HEK293 (cell line): ENCODE measurements around the gene DNAAF5.

Source experiments
- CTCF ChIA-PET: fragments of 350-600 bp; formaldehyde crosslinking; extraction: SDS; loops from one replicate; lab custom pipeline; 2021; ENCODE audit warnings: antibody characterized with exemption; lab: Yijun Ruan, JAX
- POLR2A ChIA-PET: fragments of 300-600 bp; formaldehyde crosslinking; extraction: SDS; loops from one replicate; lab custom pipeline; 2020; ENCODE audit warnings: antibody characterized with exemption, inconsistent platforms; lab: Yijun Ruan, JAX
- H3K27ac ChIP-seq: fragments of 200-500 bp; sonication (Bioruptor generic); 2 replicates; pipeline ENCODE4 v1.5.1; 2014; ENCODE audit warnings: low read depth, low read length, control low read depth, inconsistent platforms; ENCODE audit errors: extremely low read depth
- H3K36me3 ChIP-seq, 2 experiments: fragments of 200-500 bp in 1 of 2; sonication (Bioruptor generic) in 1 of 2; 1 replicate in 1 of 2; 2 replicates in 1 of 2; pipeline ENCODE4 v1.5.1; 2014 to 2017; ENCODE audit warnings: inconsistent platforms in 2 of 2, low read length in 2 of 2; ENCODE audit not compliant: control insufficient read depth in 2 of 2, insufficient read depth in 1 of 2
- H3K4me1 ChIP-seq: fragments of 200-500 bp; sonication (Bioruptor generic); 2 replicates; pipeline ENCODE4 v1.5.1; 2014; ENCODE audit warnings: mild to moderate bottlenecking, low read length, inconsistent platforms; ENCODE audit not compliant: control insufficient read depth, insufficient read depth
- H3K4me3 ChIP-seq: 2 replicates; pipeline ENCODE4 v1.5.1; 2011; ENCODE audit warnings: low read depth, mild to moderate bottlenecking, control low read depth, low read length, moderate library complexity
- H3K9me3 ChIP-seq: fragments of 200-500 bp; sonication (Bioruptor generic); 2 replicates; pipeline ENCODE4 v1.5.1; 2014; ENCODE audit warnings: low read depth, low read length, inconsistent platforms; ENCODE audit not compliant: control insufficient read depth, insufficient read depth
- BCL11A ChIP-seq: fragments of 450-650 bp; formaldehyde crosslinking; IDR thresholded peaks from 2 replicates; pipeline ENCODE4 v1.5.1; 2016; ENCODE audit warnings: low read depth, missing biosample characterization, missing genetic modification characterization
- FEZF1 ChIP-seq: fragments of 450-650 bp; formaldehyde crosslinking; IDR thresholded peaks from 2 replicates; pipeline ENCODE4 v1.5.1; 2016; ENCODE audit warnings: missing biosample characterization, missing genetic modification characterization
- GLI2 ChIP-seq: fragments of 450-650 bp; formaldehyde crosslinking; IDR thresholded peaks from 2 replicates; pipeline ENCODE4; 2017; ENCODE audit warnings: missing biosample characterization, missing genetic modification characterization, low read depth, borderline replicate concordance
- KLF1 ChIP-seq: fragments of 450-650 bp; formaldehyde crosslinking; IDR thresholded peaks from 2 replicates; pipeline ENCODE4 v1.5.1; 2016; ENCODE audit warnings: missing biosample characterization, missing genetic modification characterization
- OSR2 ChIP-seq: fragments of 450-650 bp; formaldehyde crosslinking; IDR thresholded peaks from 2 replicates; pipeline ENCODE4 v1.5.1; 2016; ENCODE audit warnings: missing biosample characterization, missing genetic modification characterization
- PBX3 ChIP-seq: sonication (generic); formaldehyde crosslinking; IDR thresholded peaks from 2 replicates; pipeline ENCODE4 v1.8.1; 2022; ENCODE audit warnings: mild to moderate bottlenecking, moderate library complexity, missing genetic modification reagents
- SCRT1 ChIP-seq: fragments of 450-650 bp; formaldehyde crosslinking; IDR thresholded peaks from 2 replicates; pipeline ENCODE4 v1.5.1; 2016; ENCODE audit warnings: missing biosample characterization, missing genetic modification characterization, borderline replicate concordance
- SP7 ChIP-seq: fragments of 450-650 bp; formaldehyde crosslinking; IDR thresholded peaks from 2 replicates; pipeline ENCODE4 v1.5.1; 2016; ENCODE audit warnings: missing biosample characterization, missing genetic modification characterization
- WT1 ChIP-seq: fragments of 450-650 bp; formaldehyde crosslinking; IDR thresholded peaks from 2 replicates; pipeline ENCODE4 v1.5.1; 2016; ENCODE audit warnings: missing biosample characterization, missing genetic modification characterization
- ZBTB21 ChIP-seq: fragments of 450-650 bp; formaldehyde crosslinking; IDR thresholded peaks from 2 replicates; pipeline ENCODE4 v1.5.1; 2017; ENCODE audit warnings: missing biosample characterization, missing genetic modification characterization
- ZFP3 ChIP-seq: fragments of 450-650 bp; formaldehyde crosslinking; IDR thresholded peaks from 2 replicates; pipeline ENCODE4 v1.5.1; 2016; ENCODE audit warnings: low read depth, missing biosample characterization, missing genetic modification characterization
- ZNF112 ChIP-seq: fragments of 450-650 bp; formaldehyde crosslinking; IDR thresholded peaks from 2 replicates; pipeline ENCODE4 v1.5.0; 2017; ENCODE audit warnings: missing biosample characterization, missing genetic modification characterization
- ZNF132 ChIP-seq: fragments of 450-650 bp; formaldehyde crosslinking; IDR thresholded peaks from 2 replicates; pipeline ENCODE4 v1.5.1; 2017; ENCODE audit warnings: missing biosample characterization, missing genetic modification characterization, borderline replicate concordance
- ZNF169 ChIP-seq: fragments of 450-650 bp; formaldehyde crosslinking; IDR thresholded peaks from 2 replicates; pipeline ENCODE4 v1.5.1; 2016; ENCODE audit warnings: missing biosample characterization, missing genetic modification characterization
- ZNF223 ChIP-seq: fragments of 450-650 bp; formaldehyde crosslinking; IDR thresholded peaks from 2 replicates; pipeline ENCODE4 v1.5.1; 2016; ENCODE audit warnings: missing biosample characterization, missing genetic modification characterization
- ZNF23 ChIP-seq: fragments of 450-650 bp; formaldehyde crosslinking; IDR thresholded peaks from 2 replicates; pipeline ENCODE4 v1.5.1; 2016; ENCODE audit warnings: missing biosample characterization, missing genetic modification characterization, borderline replicate concordance
- ZNF239 ChIP-seq: fragments of 450-650 bp; formaldehyde crosslinking; IDR thresholded peaks from 2 replicates; pipeline ENCODE4 v1.5.1; 2016; ENCODE audit warnings: missing biosample characterization, missing genetic modification characterization
- ZNF394 ChIP-seq: fragments of 450-650 bp; formaldehyde crosslinking; IDR thresholded peaks from 2 replicates; pipeline ENCODE4 v1.5.1; 2016; ENCODE audit warnings: missing biosample characterization, missing genetic modification characterization, mild to moderate bottlenecking, moderate library complexity, borderline replicate concordance
- ZNF449 ChIP-seq: fragments of 450-650 bp; formaldehyde crosslinking; IDR thresholded peaks from 2 replicates; pipeline ENCODE4 v1.5.1; 2017; ENCODE audit warnings: missing biosample characterization, mild to moderate bottlenecking, missing genetic modification characterization, moderate library complexity
- ZNF48 ChIP-seq: fragments of 450-650 bp; formaldehyde crosslinking; IDR thresholded peaks from 2 replicates; pipeline ENCODE4 v1.5.1; 2016; ENCODE audit warnings: missing biosample characterization, missing genetic modification characterization
- ZNF843 ChIP-seq: fragments of 450-650 bp; formaldehyde crosslinking; IDR thresholded peaks from 2 replicates; pipeline ENCODE4 v1.5.1; 2016; ENCODE audit warnings: missing biosample characterization, missing genetic modification characterization
- ZXDB ChIP-seq: fragments of 450-650 bp; formaldehyde crosslinking; IDR thresholded peaks from 2 replicates; pipeline ENCODE4 v1.5.1; 2016; ENCODE audit warnings: missing biosample characterization, missing genetic modification characterization
- TF ChIP-seq, protein P1 (sequence below): fragments of 450-650 bp; IDR thresholded peaks from 2 replicates; pipeline ENCODE4 v1.5.1; 2018; ENCODE audit warnings: missing biosample characterization, missing genetic modification characterization

DNAAF5 gene

DNA sequence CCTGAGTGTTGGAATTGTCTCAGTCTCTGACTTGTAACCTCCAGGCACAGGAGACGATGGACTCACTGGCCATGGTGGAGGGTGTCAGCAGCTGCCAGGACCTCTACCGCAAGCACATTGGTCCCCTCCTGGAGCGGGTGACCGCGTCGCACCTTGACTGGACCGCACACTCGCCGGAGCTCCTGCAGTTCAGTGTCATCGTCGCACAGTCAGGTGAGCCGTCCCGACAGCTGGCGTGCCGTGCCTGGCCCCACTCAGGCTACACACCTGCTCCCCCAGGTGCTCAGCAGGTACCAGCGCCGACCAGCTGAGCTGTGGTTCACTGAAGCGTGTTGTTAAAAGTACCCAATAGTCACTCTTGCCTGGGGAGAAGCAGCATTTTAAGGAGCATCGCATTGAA lies 37.3 kb downstream of the DNAAF5 start:
- ChIA-PET CTCF (no interaction called here), POLR2A (no interaction called here)
- Histone ChIP-seq H3K4me1 (no peaks in the 10 kb centered on the region), H3K27ac (no peak overlapping the region), H3K4me3 (no peak overlapping the region), H3K36me3 (peaks cover 12 to 76% of the 10 kb centered on the region in 2 experiments; a peak in 2 of 3 replicates), H3K9me3 (no peaks in the 10 kb centered on the region)
- TF ChIP-seq ZNF843: no peak
- no peak for TF ChIP-seq BCL11A (tag by site-specific recombination)
- TF ChIP-seq SCRT1 (tag by site-specific recombination): no peak
- TF ChIP-seq ZNF223 (tag by site-specific recombination): no peak
- TF ChIP-seq ZXDB: no peak
- no peak for TF ChIP-seq ZNF394 (tag by site-specific recombination)
- TF ChIP-seq PBX3 (CRISPR knock-in tag): no peak
- no peak for TF ChIP-seq ZBTB21 (tag by site-specific recombination)
- TF ChIP-seq ZNF48 (tag by site-specific recombination): no peak

DNA sequence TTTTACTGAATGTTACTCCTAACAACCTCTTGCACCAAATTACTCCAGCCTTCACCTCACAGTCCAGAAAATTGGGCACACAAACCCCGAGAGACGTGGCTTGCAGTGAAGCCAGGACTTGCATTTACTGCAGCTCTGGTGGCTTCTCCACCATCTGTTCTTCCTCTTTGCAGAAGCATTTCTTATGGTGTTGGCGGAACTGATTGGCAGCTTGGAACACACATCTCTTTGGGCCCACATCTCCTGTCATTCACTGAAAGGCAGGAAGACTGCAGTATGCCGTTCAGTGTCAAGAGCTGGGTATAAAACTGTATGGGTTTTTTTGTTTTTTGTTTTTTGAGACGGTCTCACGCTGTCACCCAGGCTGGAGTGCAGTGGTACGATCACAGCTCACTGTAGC lies 38.9 kb downstream of the DNAAF5 start:
- Histone ChIP-seq H3K4me1 (no peaks in the 10 kb centered on the region), H3K27ac (no peak overlapping the region), H3K9me3 (no peaks in the 10 kb centered on the region), H3K4me3 (no peak overlapping the region), H3K36me3 (peaks cover 11 to 63% of the 10 kb centered on the region in 2 experiments; a peak in 2 of 3 replicates)
- POLR2A ChIA-PET: no interaction called here
- TF ChIP-seq GLI2 (tag by site-specific recombination) (no peak), ZNF112 (tag by site-specific recombination) (no peak), ZNF449 (tag by site-specific recombination) (no peak), KLF1 (tag by site-specific recombination) (no peak)
- CTCF ChIA-PET: no interaction called here

DNA sequence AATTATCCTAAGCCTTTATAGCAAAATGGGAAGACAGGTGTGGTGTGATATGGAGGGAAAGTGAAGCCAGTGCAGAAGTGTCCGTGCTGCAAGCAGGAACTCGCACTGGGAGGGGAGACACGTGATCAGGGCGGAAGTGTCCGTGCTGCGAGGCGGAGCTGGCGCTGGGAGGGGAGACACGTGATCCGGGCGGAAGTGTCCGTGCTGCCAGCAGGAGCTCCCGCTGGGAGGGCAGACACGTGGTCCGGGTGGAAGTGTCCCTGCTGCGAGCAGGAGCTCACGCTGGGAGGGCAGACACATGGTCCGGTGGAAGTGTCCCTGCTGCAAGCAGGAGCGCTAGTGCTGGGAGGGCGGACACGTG lies 41.1 kb downstream of the DNAAF5 start:
- Histone ChIP-seq H3K27ac (no peak overlapping the region), H3K36me3 (peaks cover 11 to 59% of the 10 kb centered on the region in 2 experiments; a peak in 2 of 3 replicates)
- POLR2A ChIA-PET: interaction anchor here (0.8 kb wide), 1 partner anchor 427 kb away, joined by 4 read pairs; no protein-coding TSS in a partner anchor

GRCh38 chr7:767941-768731 lies 41.6 kb downstream of the DNAAF5 start:
- POLR2A ChIA-PET: interaction anchor here (0.8 kb wide), 1 partner anchor 428 kb away, joined by 4 read pairs; no protein-coding TSS in a partner anchor
- no peak overlapping the region for H3K4me3 ChIP-seq
- no peaks in the 10 kb centered on the region for H3K9me3 ChIP-seq
- CTCF ChIA-PET: interaction anchor here (0.6 kb wide), 1 partner anchor 447 kb away, joined by 3 read pairs; no protein-coding TSS in a partner anchor
- no peak overlapping the region for H3K27ac ChIP-seq
- H3K36me3 ChIP-seq: peaks cover 11 to 57% of the 10 kb centered on the region in 2 experiments; a peak in 2 of 3 replicates
- no peaks in the 10 kb centered on the region for H3K4me1 ChIP-seq
- TF ChIP-seq ZFP3 (tag by site-specific recombination) (no peak), ZNF169 (no peak), ZNF132 (tag by site-specific recombination) (no peak), OSR2 (tag by site-specific recombination) (no peak), ZNF239 (tag by site-specific recombination) (no peak), SP7 (tag by site-specific recombination) (no peak), ZNF394 (tag by site-specific recombination) (no peak), WT1 (tag by site-specific recombination) (no peak), FEZF1 (tag by site-specific recombination) (no peak), PBX3 (CRISPR knock-in tag) (no peak)
- TF ChIP-seq, protein P1, sequence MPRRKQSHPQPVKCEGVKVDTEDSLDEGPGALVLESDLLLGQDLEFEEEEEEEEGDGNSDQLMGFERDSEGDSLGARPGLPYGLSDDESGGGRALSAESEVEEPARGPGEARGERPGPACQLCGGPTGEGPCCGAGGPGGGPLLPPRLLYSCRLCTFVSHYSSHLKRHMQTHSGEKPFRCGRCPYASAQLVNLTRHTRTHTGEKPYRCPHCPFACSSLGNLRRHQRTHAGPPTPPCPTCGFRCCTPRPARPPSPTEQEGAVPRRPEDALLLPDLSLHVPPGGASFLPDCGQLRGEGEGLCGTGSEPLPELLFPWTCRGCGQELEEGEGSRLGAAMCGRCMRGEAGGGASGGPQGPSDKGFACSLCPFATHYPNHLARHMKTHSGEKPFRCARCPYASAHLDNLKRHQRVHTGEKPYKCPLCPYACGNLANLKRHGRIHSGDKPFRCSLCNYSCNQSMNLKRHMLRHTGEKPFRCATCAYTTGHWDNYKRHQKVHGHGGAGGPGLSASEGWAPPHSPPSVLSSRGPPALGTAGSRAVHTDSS (tag by site-specific recombination): no peak

More for the DNA sequence above, 41.1 kb downstream of the DNAAF5 start:
- CTCF ChIA-PET: no interaction called here
- no peak for TF ChIP-seq ZNF23 (tag by site-specific recombination)
- Histone ChIP-seq H3K9me3 (no peaks in the 10 kb centered on the region), H3K4me1 (no peaks in the 10 kb centered on the region), H3K4me3 (no peak overlapping the region)
